ENCODE measurements around the gene C6orf120. TPM values are rescaled to one million over a fixed set of nuclear protein-coding genes. Genes with fewer than 3 reads are reported as not detected.
"Not testable (repeated sequence)": the region's sequence is repeated elsewhere in the genome, so short reads cannot be mapped to it uniquely, and the experiment has no call there.

Gene C6orf120
- total RNA-seq, 1 experiment from 2014 or later: 12.7 TPM

DNA sequence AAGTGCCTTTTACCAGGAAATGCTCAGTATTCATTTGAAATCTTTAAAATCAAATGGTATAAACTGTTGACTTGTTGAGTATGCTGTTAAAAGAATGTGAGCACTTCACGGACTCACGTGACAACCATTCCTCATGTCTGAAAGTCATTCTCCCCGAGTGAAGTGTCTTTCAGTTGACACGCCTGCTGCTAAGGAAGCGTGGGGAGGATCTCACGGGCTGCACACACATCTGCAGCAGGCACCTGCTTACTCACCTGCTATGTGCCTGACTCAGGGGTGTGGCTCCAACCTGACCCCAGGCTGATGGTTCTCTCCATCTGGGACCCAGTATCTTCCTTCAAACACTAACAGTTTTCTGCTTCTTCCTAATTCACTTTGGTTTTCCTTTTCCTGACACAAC is 32.8 kb upstream of the C6orf120 start:
- no peak overlapping the region for H3K4me3 ChIP-seq
- peaks cover 23% of the 10 kb centered on the region for H3K36me3 ChIP-seq

DNA sequence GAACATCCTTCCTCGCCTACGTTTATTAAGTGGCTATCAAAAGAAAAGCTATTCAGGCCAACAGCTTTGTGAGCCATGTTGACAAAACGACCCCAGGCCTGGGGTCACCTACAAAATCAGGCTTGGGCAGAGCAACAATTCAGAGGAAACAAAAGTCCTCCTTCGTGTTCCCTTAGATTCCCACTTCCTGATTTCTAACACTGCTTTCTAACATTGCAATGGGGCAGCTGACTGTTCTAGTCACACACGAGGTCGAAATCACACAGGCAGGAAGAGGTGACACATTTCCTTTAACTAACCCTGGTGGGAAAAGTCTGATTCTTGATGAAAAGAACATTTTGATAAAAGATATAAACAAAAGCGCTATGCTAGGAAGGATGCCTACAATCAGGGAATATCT is 32.0 kb upstream of the C6orf120 start:
- Histone ChIP-seq H3K9me3 (no peaks in the 10 kb centered on the region), H3K4me3 (no peak overlapping the region), H3K27me3 (no peaks in the 10 kb centered on the region), H3K36me3 (peaks cover 23% of the 10 kb centered on the region)
- no peak for DNase-seq

More for the DNA sequence above, 32.8 kb upstream of the C6orf120 start:
- no peak for DNase-seq
- H3K27me3 ChIP-seq: no peaks in the 10 kb centered on the region
- no peaks in the 10 kb centered on the region for H3K9me3 ChIP-seq

DNA sequence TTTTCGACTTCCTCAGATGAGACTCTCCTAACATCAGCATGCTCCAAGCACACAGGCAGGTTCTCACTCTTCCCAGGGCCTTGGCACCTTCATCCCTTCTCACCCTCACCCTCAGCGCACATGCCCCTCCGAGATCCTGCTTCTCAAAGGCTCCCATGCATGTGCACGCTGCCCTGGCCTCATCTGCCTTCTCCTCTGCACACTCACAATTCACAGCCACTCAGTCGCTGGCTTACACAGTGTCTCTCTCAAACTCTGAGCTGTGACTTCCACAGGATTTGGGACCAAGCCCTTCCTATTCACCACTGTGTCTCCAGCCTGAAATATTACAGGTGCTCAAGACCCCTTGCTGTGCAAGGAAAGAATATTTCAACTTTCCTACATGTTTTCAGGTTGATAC is 30.4 kb upstream of the C6orf120 start:
- Histone ChIP-seq H3K4me3 (no peak overlapping the region), H3K36me3 (peaks cover 25% of the 10 kb centered on the region), H3K27me3 (no peaks in the 10 kb centered on the region), H3K9me3 (no peaks in the 10 kb centered on the region)
- no peak for DNase-seq

DNA sequence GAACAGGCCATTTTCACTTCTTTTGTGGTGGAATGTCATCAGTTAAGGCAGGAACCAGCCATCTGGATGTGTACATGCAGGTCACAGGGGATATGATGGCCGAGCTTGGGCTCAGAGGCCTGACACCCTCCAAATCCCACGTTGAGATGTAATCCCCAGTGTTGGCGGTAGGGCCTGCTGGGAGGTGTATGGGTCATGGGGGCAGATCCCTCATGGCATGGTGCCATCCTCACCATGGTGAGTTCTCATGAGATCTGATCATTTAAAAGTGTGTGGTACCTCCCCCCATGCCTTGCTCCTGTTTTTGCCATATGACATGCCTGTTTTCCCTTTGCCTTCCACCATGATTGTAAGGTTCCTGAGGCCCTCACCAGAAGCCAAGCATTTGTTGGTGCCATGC is 26.9 kb upstream of the C6orf120 start:
- peaks cover 22% of the 10 kb centered on the region for H3K36me3 ChIP-seq
- no peaks in the 10 kb centered on the region for H3K27me3 ChIP-seq
- H3K4me3 ChIP-seq: no peak overlapping the region
- no peak for DNase-seq
- H3K9me3 ChIP-seq: no peaks in the 10 kb centered on the region

DNA sequence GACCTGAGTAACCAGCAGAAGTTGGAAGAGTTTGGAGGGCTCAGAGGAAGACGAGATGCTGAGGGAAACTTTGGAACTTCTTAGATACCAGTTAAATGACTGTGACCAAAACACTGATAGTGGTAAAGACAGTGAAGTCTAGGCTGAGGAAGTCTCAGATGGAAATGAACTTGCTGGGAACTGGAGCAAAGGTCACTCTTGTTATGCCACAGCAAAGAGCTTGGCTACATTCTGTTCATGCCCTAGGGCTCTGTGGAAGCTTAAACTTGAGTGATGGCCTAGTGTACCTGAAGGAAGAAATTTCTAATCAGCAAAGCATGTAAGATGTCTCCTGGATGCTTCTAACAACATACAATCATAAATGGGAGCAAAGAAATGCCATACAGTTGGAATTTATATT is 24.8 kb upstream of the C6orf120 start:
- H3K9me3 ChIP-seq: no peaks in the 10 kb centered on the region
- H3K27me3 ChIP-seq: no peaks in the 10 kb centered on the region
- no peak overlapping the region for H3K4me3 ChIP-seq
- no peak for DNase-seq
- H3K36me3 ChIP-seq: peaks cover 36% of the 10 kb centered on the region

DNA sequence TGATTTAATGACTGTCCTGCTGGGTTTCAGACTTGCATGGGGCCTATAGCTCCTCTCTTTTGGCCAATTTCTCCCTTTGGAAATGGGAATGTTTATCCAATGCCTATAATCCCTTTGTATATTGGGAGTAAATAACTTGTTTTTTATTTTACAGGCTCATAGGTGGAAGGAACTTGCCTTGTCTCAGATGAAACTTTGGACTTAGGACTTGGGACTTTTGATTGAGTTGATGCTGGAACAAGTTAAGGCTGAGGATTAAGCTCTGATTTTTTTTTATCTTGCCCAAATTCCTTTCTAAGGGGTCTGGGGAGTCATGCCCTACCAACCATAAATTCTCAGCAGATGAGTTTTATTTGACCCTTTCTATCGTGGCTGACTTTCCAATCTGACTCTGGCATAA is 23.6 kb upstream of the C6orf120 start:
- DNase-seq: no peak
- no peaks in the 10 kb centered on the region for H3K27me3 ChIP-seq
- no peak overlapping the region for H3K4me3 ChIP-seq
- H3K36me3 ChIP-seq: peaks cover 46% of the 10 kb centered on the region
- H3K9me3 ChIP-seq: no peaks in the 10 kb centered on the region

DNA sequence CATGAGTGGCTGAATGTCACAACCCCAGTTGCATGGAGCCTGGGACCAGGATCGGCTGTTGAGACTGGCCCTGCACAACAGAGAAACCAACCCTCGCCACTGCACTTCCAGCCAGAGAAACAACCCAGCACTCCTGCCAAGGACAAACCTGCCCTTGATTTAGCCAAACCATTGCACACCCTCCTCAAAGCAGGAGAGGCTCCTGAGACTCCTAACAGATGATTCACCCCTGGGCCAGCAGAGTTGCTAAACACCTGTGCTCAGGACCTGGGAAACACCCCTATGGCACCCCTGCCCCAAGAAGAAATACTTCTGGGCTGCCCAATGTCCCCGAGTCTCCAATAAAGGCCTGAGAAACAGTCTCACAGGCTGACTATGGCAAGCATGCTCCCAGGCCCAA is 17.9 kb upstream of the C6orf120 start:
- Histone ChIP-seq H3K9me3 (peaks cover 14% of the 10 kb centered on the region; the same call in 1 of the 2 replicates), H3K4me3 (no peak overlapping the region), H3K36me3 (peaks cover 75% of the 10 kb centered on the region), H3K27me3 (no peaks in the 10 kb centered on the region)
- DNase-seq: no peak

DNA sequence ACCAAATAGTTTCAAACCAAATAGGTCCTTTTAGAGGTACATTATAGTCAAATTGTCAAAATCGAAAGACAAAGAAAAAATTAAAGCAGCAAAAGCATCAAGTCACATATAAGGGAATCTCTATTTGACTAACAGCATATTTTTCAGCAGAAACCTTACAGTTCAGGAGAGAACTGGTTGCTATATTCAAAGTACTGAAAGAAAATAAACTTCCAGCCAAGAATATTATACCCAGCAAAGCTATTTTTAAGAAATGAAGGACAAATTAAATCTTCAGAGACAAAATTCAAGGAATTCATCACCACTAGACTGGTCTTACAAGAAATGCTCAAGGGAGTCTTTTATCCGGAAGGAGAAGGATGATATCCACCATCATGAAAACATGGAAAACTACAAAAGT is 16.1 kb upstream of the C6orf120 start:
- Histone ChIP-seq H3K36me3 (peaks cover 71% of the 10 kb centered on the region), H3K9me3 (peaks cover 14% of the 10 kb centered on the region; the same call in 1 of the 2 replicates), H3K27me3 (no peaks in the 10 kb centered on the region), H3K4me3 (no peak overlapping the region)
- no peak for DNase-seq

DNA sequence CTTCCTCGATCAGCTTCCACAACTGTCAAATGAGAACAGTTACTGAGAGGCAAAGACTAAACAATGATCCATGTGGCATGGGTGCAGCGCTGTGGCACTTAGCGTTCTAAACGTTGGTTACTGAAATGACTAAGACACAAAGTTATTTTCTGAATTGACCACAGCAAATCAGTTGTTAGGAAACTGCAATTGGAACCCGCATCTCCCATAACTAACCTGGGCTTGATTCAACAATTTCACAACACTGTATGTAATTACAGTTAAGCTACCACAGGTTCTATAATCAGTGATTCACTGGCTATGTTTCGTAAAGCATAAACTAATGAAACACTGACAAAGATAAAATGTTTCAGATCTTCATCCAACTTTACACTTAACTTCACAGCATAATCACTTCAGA is 12.6 kb upstream of the C6orf120 start:
- Histone ChIP-seq H3K9me3 (peaks cover 23% of the 10 kb centered on the region), H3K36me3 (peaks cover 67% of the 10 kb centered on the region), H3K27me3 (no peaks in the 10 kb centered on the region), H3K4me3 (no peak overlapping the region)
- peak; percentile 27 for DNase-seq

DNA sequence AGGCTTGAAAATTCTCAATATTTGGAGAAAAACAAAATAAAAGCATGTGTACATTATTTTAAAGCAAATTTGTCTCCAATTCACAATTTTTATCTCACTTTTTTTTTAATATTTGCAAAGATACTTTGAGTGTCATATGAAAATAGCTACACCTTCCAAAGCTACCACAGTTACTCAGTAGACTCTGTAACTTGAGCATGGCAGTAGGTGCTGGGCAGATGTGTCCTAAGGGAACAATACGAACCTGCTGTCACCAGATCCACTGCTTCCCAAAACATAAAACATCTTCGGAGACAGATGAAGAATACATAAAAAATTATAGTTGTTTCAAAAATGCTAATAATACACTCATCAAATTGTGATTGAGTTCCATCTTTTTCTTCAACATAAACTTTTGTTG is 10.7 kb upstream of the C6orf120 start:
- no peak for DNase-seq
- no peak overlapping the region for H3K4me3 ChIP-seq
- H3K36me3 ChIP-seq: peaks cover 68% of the 10 kb centered on the region
- H3K9me3 ChIP-seq: peaks cover 16% of the 10 kb centered on the region
- H3K27me3 ChIP-seq: no peaks in the 10 kb centered on the region

DNA sequence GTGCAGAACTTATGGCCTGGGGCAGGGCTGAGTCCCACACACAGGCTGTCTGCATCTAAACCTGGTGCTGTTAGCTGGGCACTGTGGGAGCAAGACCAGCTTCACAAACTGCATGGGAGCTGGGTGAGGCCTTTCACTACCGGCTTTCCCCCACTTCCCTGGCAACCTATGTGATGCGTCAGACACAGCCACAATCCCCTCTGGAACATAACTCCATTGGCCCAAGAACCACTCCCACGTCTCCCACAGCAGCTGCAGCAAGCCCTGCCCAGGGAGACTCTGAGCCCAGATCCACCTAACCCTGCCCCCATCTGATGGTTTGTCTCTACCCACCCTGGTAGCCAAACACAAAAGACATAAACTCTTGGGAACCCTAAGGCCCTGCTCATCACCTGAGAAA is 9.4 kb upstream of the C6orf120 start:
- peak; percentile 69 for DNase-seq
- H3K27me3 ChIP-seq: no peaks in the 10 kb centered on the region
- H3K9me3 ChIP-seq: peaks cover 16% of the 10 kb centered on the region
- H3K36me3 ChIP-seq: peaks cover 64% of the 10 kb centered on the region
- H3K4me3 ChIP-seq: no peak overlapping the region

DNA sequence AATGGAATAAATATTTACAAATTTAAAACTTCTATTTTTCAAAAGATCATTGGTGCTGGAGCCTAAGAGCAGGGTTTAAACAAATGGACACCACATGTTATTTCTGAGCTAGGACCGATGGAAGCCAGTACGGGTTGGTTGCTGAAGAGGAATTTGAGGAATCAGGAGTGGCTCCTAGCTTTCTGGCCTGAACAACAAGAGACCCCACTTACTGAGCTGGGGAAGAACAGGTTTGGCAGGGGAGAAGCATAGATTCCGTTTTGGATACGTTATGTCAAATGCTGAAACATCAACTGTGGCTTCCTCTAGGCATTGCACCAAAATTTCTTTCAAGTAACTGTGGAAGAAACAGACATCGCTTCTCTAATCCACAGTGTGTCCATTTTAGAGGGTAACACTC is 6.8 kb upstream of the C6orf120 start:
- DNase-seq: no peak
- Histone ChIP-seq H3K36me3 (peaks cover 54% of the 10 kb centered on the region), H3K27me3 (no peaks in the 10 kb centered on the region), H3K4me3 (no peak overlapping the region), H3K9me3 (peaks cover 16% of the 10 kb centered on the region)

DNA sequence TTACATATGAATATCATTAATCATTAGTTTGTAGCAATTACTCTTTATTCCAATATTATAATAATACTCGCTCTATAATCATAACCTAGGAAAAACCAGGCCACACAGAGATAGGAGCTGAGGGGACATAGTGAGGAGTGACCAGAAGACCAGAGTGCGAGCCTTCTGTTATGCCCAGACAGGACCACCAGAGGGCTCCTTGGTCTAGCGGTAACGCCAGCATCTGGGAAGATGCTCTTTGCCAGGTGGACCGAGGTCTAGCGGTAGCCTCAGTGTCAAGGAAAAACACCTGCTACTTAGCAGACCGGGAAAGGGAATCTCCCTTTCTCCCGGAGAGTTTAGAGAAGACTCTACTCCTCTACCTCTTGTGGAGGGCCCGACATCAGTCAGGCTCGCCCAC is 4.8 kb upstream of the C6orf120 start:
- peaks cover 49% of the 10 kb centered on the region for H3K36me3 ChIP-seq
- H3K27me3 ChIP-seq, H3K4me3 ChIP-seq: not testable (repeated sequence)
- peaks cover 16% of the 10 kb centered on the region for H3K9me3 ChIP-seq
- peak; percentile 15 for DNase-seq

DNA sequence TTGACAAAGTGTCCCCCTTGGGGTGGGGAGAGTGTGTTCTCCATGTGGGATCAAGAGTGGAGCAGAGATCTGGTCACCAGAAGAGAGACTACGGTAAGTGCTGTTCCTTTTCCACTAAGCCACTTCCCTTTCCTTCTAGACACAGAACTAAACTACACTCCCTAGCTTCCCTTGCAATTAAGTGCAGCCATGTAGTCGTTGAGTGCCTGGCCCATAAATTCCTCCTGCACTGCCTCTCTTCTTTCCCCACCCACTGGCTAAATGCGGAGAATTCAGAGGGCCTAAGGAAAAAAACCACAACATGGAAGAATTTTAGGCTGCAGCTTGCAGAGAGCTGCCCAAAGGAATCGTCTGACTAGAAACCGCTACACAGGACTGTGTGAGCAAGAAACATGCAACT is 1.6 kb upstream of the C6orf120 start:
- peaks cover 7% of the 10 kb centered on the region; the same call in 1 of the 2 replicates for H3K9me3 ChIP-seq
- no peak for DNase-seq
- no peaks in the 10 kb centered on the region for H3K27me3 ChIP-seq
- H3K36me3 ChIP-seq: peaks cover 49% of the 10 kb centered on the region
- peak overlapping the region; percentile 86 for H3K4me3 ChIP-seq

DNA sequence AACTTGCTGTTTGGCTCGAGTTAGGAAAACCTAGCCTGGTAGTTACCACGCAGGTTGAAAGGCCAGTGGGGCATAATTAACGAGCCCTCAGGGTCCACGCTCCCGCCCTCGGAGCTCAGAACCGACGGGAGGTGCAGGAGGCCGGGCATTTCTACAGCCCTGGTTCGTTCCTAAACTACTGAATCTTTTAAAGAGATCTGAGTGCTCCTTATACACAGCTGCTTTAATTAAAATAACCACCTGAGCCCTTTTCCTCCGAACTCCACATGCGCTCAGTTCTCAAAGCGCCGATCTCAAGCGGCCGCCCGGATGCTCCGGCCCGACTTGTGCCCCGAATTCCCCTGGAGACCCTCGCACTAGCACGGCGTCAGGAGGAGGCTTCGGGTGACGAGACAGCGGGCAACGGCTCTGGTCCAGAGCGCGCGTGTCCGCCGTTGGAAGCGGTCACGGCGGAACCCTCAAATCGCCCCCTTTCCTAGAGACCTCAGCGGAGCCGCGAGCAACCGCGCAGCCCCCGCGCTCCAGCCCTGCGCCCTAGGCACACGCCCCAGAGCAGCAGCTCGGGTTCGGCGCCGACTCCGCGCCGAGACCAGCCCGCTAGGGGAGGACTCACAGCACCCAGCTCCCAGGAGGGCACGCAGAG is 494 bp upstream of the C6orf120 start:
- no peaks in the 10 kb centered on the region for H3K27me3 ChIP-seq
- H3K36me3 ChIP-seq: peaks cover 47% of the 10 kb centered on the region
- H3K9me3 ChIP-seq: peaks cover 3% of the 10 kb centered on the region; the same call in 1 of the 2 replicates
- H3K4me3 ChIP-seq: peak overlapping the region; percentile 86
- DNase-seq: peak; percentile 13

DNA sequence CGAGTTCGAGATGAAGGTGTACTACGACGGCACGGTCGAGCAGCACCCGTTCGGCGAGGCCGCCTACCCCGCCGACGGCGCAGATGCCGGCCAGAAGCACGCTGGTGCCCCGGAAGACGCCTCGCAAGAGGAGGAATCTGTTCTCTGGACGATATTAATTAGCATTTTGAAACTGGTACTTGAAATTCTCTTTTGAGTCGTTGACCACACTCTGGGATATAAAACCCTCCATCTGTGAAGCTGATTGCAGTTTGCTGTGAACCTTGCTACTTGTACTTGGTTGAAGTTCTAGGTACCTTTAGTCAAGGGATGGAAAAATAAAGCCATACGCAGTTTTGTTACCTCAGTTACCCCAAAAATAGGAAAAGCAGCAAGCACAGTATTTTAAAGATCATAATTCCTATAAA is 917 bp downstream of the C6orf120 start:
- Histone ChIP-seq H3K36me3 (peaks cover 38% of the 10 kb centered on the region), H3K4me3 (peak overlapping the region; percentile 86), H3K27me3 (no peaks in the 10 kb centered on the region), H3K9me3 (no peaks in the 10 kb centered on the region)
- DNase-seq: no peak

DNA sequence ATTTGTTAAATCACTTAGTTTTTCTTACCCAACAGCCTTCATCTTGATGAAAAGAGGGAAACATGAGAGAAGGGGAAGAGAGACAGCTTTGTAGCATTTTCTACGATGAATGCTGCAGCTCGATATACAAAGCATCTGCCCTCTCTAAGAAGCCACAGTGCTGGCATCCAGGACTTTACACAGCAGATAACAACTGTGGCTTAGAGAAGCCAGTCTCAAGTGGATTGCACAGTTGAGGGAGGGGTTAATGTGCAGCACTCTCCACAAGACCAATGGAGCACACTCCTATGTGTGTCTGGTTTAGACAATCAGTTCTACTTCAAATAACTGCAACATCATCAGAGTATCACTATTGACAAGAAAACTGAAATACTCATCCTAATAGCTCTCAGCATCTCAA is 5.8 kb downstream of the C6orf120 start:
- Histone ChIP-seq H3K36me3 (peaks cover 51% of the 10 kb centered on the region), H3K27me3 (no peaks in the 10 kb centered on the region), H3K4me3 (no peak overlapping the region), H3K9me3 (no peaks in the 10 kb centered on the region)
- no peak for DNase-seq

DNA sequence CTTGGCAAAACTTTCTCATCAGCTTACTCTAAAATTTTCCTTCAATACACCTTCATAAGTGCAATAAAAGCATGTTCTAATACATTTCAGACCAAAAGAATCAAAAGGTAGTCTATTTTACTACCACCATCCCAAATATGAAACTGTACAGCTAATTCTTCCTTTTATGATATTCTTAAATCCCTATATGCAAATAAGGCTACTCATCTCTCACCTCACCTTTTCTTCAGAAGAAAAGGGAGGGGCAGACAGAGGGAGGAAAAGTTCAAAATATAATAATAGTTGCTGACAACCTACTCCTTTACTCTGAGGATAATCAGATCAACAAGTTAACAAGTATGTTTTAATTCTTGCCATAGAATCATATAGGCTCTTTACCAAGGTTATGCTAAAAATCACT is 7.4 kb downstream of the C6orf120 start:
- H3K9me3 ChIP-seq: no peaks in the 10 kb centered on the region
- H3K4me3 ChIP-seq: no peak overlapping the region
- no peak for DNase-seq
- H3K36me3 ChIP-seq: peaks cover 42% of the 10 kb centered on the region
- no peaks in the 10 kb centered on the region for H3K27me3 ChIP-seq

All from MG63 (cell line).